OCI-LY1 (cell line): Measurements from ENCODE around the gene ARFGEF3.

ENCODE experiments used
- H2AFZ ChIP-seq: fragments of 200-600 bp; sonication (generic), shearing (Covaris generic); 2 replicates; pipeline ENCODE4 v1.6.0; 2014; ENCODE audit warnings: antibody characterized with exemption, mild to moderate bottlenecking, low read length
- H3F3A ChIP-seq: fragments of 200-600 bp; sonication (generic), shearing (Covaris generic); 2 replicates; pipeline ENCODE4 v1.6.0; 2014; ENCODE audit warnings: mild to moderate bottlenecking, antibody characterized with exemption, low read length, moderate library complexity; ENCODE audit not compliant: insufficient read depth
- H3K27ac ChIP-seq: fragments of 200-600 bp; sonication (generic); 2 replicates; pipeline ENCODE4 v1.5.1; 2014; ENCODE audit warnings: low read length, mixed run types, mild to moderate bottlenecking, low read depth; ENCODE audit not compliant: poor library complexity, severe bottlenecking
- H3K27me3 ChIP-seq: fragments of 200-600 bp; sonication (generic); 2 replicates; pipeline ENCODE4 v1.6.0; 2014; ENCODE audit warnings: antibody characterized with exemption, mild to moderate bottlenecking, low read length, moderate library complexity; ENCODE audit not compliant: insufficient read depth
- H3K36me3 ChIP-seq: fragments of 200-600 bp; sonication (generic); 2 replicates; pipeline ENCODE4 v1.6.1; 2014; ENCODE audit warnings: mild to moderate bottlenecking, antibody characterized with exemption, low read length, moderate library complexity, mixed read lengths; ENCODE audit not compliant: insufficient read depth
- H3K4me1 ChIP-seq: fragments of 200-600 bp; sonication (generic); 2 replicates; pipeline ENCODE4 v1.5.1; 2014; ENCODE audit warnings: mild to moderate bottlenecking, low read length, moderate library complexity; ENCODE audit not compliant: insufficient read depth, severe bottlenecking
- H3K4me2 ChIP-seq: fragments of 200-600 bp; sonication (generic), shearing (Covaris generic); 2 replicates; pipeline ENCODE4 v1.6.1; 2014; ENCODE audit warnings: low read length
- H3K4me3 ChIP-seq: fragments of 200-600 bp; sonication (generic); 2 replicates; pipeline ENCODE4 v1.5.1; 2014; ENCODE audit warnings: low read length, low read depth, mild to moderate bottlenecking, mixed read lengths; ENCODE audit not compliant: poor library complexity, severe bottlenecking
- H3K79me2 ChIP-seq: fragments of 200-600 bp; shearing (Covaris generic); 2 replicates; pipeline ENCODE4 v1.6.1; 2016; ENCODE audit warnings: mixed run types, low read length, mixed read lengths; ENCODE audit not compliant: insufficient read depth
- H3K9ac ChIP-seq: fragments of 200-600 bp; sonication (generic), shearing (Covaris generic); 2 replicates; pipeline ENCODE4 v1.6.1; 2014; ENCODE audit warnings: mild to moderate bottlenecking, low read length, mixed read lengths
- H3K9me2 ChIP-seq: fragments of 200-600 bp; sonication (generic), shearing (Covaris generic); 2 replicates; pipeline ENCODE4 v1.6.1; 2014; ENCODE audit warnings: low read depth, mild to moderate bottlenecking, low read length, mixed read lengths
- H3K9me3 ChIP-seq: fragments of 200-600 bp; shearing (Covaris generic); 2 replicates; pipeline ENCODE4 v1.6.1; 2014; ENCODE audit warnings: low read length, mixed read lengths
- H4K20me1 ChIP-seq: fragments of 200-600 bp; sonication (generic), shearing (Covaris generic); 2 replicates; pipeline ENCODE4 v1.6.0; 2016; ENCODE audit warnings: mild to moderate bottlenecking, low read length; ENCODE audit not compliant: insufficient read depth
- CTCF ChIP-seq: fragments of 200-600 bp; sonication (generic), shearing (Covaris generic); IDR thresholded peaks from 2 replicates; pipeline ENCODE4 v1.5.1; 2017; ENCODE audit warnings: mild to moderate bottlenecking, antibody characterized with exemption, low read length, moderate library complexity, mixed read lengths
- EZH2 ChIP-seq: fragments of 200-600 bp; sonication (generic), shearing (Covaris generic); IDR thresholded peaks from 2 replicates; pipeline ENCODE4 v1.8.0; 2017; ENCODE audit warnings: borderline replicate concordance, mixed run types, mild to moderate bottlenecking, antibody characterized with exemption, low read length, moderate library complexity, mixed read lengths

ARFGEF3 gene

GRCh38 chr6:138242987-138243592 lies 81.4 kb downstream of the ARFGEF3 start:
- H3K36me3 ChIP-seq: no peaks in the 10 kb centered on the region
- no peaks in the 10 kb centered on the region for H3F3A ChIP-seq
- H3K9ac ChIP-seq: no peak overlapping the region
- H3K4me1 ChIP-seq: no peaks in the 10 kb centered on the region
- no peaks in the 10 kb centered on the region for H3K27me3 ChIP-seq
- no peak overlapping the region for H2AFZ ChIP-seq
- no peak overlapping the region for H3K4me3 ChIP-seq
- H3K27ac ChIP-seq: no peak overlapping the region
- H4K20me1 ChIP-seq: no peaks in the 10 kb centered on the region
- TF ChIP-seq CTCF (no peak), EZH2 (no peak)
- H3K9me2 ChIP-seq: no peaks in the 10 kb centered on the region
- no peaks in the 10 kb centered on the region for H3K9me3 ChIP-seq
- H3K4me2 ChIP-seq: no peak overlapping the region
- no peaks in the 10 kb centered on the region for H3K79me2 ChIP-seq

GRCh38 chr6:138245751-138246150 lies 84.0 kb downstream of the ARFGEF3 start:
- H3K27ac ChIP-seq: no peak overlapping the region

GRCh38 chr6:138246650-138247440 lies 85.1 kb downstream of the ARFGEF3 start:
- no peaks in the 10 kb centered on the region for H3K36me3 ChIP-seq
- no peaks in the 10 kb centered on the region for H3K4me1 ChIP-seq
- H3K79me2 ChIP-seq: no peaks in the 10 kb centered on the region

More at GRCh38 chr6:138245751-138246150, 84.0 kb downstream of the ARFGEF3 start:
- Histone ChIP-seq H3K9me2 (no peaks in the 10 kb centered on the region), H3K9me3 (no peaks in the 10 kb centered on the region), H3K4me2 (no peak overlapping the region), H3K4me1 (no peaks in the 10 kb centered on the region), H3K9ac (no peak overlapping the region), H4K20me1 (no peaks in the 10 kb centered on the region), H3K79me2 (no peaks in the 10 kb centered on the region), H3F3A (no peaks in the 10 kb centered on the region), H3K27me3 (no peaks in the 10 kb centered on the region), H3K36me3 (no peaks in the 10 kb centered on the region), H2AFZ (no peak overlapping the region), H3K4me3 (no peak overlapping the region)
- TF ChIP-seq EZH2 (no peak), CTCF (no peak)

More at GRCh38 chr6:138246650-138247440, 85.1 kb downstream of the ARFGEF3 start:
- no peak for TF ChIP-seq CTCF
- no peaks in the 10 kb centered on the region for H3K9me3 ChIP-seq
- no peak overlapping the region for H3K4me2 ChIP-seq
- no peaks in the 10 kb centered on the region for H3F3A ChIP-seq
- H3K27ac ChIP-seq: no peak overlapping the region
- H2AFZ ChIP-seq: no peak overlapping the region
- no peaks in the 10 kb centered on the region for H3K9me2 ChIP-seq
- H3K4me3 ChIP-seq: no peak overlapping the region
- no peak overlapping the region for H3K9ac ChIP-seq
- H3K27me3 ChIP-seq: no peaks in the 10 kb centered on the region
- H4K20me1 ChIP-seq: no peaks in the 10 kb centered on the region
